MM.1S (cell line): ENCODE data around the gene AKR1C3.

Source experiments
- CTCF ChIP-seq: fragments of 300-600 bp; sonication (generic); IDR thresholded peaks from 2 replicates; pipeline ENCODE4 v1.5.1; 2016; ENCODE audit warnings: antibody characterized with exemption, low read length, mixed read lengths
- EZH2 ChIP-seq: fragments of 300-600 bp; sonication (generic); optimal IDR thresholded peaks from 2 replicates; pipeline ENCODE3; 2017; ENCODE audit warnings: low read depth, mild to moderate bottlenecking, antibody characterized with exemption, low read length, mixed read lengths

- TF ChIP-seq CTCF = no peak
- no peak for TF ChIP-seq EZH2
Observed at GRCh38 chr10:5143137-5143536, 48.9 kb downstream of the AKR1C3 start.
